Tongue (tissue), 2 donors: ENCODE measurements around the gene CACNA2D2. TPM values are rescaled to one million over a fixed set of nuclear protein-coding genes. Genes with fewer than 3 reads are reported as not detected.

Experiments
- DNase-seq: peaks from one replicate; pipeline ENCODE4 v3.0.0-alpha.2; 2015
- total RNA-seq: library from RNA; depleted of rRNA; stranded (reverse); fragments of >200 nt; gene quantifications from one replicate; pipeline ENCODE4 v1.2.3, GENCODE V29; 2014

CACNA2D2 gene
- total RNA-seq, 1 donor from 2014 or later, result 4.3 TPM

DNA sequence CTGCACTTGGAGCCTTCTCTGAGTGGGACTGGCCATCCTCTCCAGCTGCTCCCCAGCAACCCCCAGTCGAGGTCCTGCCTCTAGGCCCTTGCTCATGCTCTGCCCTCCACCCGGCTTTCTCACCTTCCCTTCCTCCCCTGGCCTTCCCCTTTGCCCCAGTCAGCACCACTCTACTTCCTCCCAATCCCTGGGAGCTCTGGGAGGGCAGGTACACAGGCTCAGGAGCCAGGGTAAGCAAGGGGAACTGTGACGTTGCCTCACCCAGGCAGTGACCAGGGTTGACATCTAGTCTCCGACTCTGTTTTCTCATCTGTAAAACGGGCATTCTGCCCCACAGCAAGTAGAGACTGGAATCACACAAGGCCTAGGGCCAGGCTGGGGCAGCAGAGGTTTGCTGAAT, 77.5 kb downstream of the CACNA2D2 start:
- no peak for DNase-seq

DNA sequence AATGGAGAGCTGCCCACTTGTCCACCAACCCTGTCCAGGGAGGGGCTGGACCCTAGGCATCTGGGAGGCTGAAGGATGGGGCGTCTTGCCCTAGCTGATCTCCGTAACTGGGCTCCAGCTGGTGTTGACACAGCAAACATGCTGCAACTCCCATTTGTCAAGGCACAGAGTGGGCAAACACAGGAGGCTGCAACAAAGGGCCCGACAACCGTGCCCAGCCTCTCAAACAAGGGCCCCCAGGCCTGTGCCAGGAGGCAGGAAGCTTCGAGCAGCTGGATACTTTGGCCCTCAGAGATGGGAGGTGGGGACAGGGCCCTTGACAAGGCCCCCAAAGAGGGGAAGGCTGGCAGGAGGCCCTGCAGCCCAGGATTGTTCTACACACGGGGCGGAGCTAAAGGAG, 79.9 kb downstream of the CACNA2D2 start:
- peak; percentile 67 for DNase-seq

DNA sequence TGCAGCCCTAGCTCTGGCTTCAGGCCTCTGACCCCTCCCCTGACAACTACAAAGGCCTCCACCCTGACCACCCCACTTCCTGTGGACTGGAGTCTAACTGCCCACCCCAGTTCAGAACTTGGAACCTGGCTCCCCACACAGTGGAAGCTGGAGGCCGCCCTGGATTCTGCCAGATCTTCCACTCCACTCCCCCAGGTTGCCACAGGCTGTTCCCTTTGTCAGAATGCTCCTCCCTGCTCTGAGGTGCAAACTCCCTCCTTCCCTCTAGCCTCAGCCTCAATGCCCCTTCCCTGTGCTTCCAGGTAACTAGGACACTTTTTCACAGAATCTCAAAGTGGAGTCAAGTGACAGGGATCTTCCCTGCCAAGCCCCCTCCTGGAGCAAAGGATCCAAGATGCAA, 81.3 kb downstream of the CACNA2D2 start:
- no peak for DNase-seq

DNA sequence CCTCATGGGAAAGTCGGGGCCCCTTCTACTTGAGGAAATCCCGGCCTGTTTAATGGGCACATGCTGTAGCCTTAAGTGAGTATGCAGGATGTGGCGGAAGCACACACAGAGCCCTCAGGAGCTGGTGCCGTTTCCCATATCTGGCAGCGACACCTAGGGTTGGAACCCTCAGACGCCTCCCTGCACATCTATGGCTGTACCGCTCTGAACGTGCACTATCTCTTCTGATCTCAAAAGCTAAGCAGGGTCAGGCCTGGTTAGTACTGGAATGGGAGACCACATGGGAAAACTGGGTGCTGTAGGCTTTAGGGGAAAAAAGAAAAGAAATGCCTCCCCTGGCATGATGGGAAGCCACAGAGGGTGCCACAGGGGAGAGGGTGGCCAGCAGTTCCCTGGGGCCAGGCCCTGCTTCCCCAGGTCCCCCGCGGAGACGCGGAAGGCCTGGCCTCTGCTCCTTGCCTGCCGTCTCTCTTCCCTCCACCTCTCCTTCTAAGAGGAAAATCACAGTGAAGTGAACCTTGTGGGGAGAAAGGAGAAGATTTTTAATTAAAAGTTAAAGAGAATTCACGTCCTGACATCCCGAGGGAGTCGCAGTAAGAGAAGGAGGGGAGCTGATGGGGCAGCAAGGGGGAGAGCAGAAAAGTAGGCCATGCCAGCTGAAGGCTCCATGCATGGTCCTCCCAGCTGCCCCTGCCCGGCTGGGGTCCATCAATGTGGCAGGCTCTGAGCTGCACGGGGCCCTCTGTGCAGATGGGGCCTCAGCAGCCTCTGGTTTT, 83.7 kb downstream of the CACNA2D2 start:
- DNase-seq, result peak; percentile 33

DNA sequence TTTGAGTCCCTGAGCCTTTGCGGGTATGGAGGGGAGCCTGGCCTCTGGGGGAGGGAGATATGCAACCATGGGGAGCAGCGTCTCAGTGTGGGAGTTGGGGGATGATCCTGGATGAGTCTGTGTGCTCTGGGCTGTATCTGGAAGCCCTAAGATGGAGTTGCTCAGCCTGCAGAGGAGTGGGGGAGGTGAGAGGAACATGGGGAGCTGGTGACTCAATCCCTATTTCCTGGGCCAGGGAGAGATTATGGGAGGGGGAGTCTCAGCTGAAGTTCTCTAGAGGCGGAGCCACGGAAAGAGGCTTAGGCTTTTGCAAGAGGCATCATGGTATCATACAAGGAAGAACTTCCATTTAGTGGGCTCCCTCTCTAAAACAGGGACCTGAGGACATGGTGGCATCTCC, 84.6 kb downstream of the CACNA2D2 start:
- DNase-seq, result no peak

DNA sequence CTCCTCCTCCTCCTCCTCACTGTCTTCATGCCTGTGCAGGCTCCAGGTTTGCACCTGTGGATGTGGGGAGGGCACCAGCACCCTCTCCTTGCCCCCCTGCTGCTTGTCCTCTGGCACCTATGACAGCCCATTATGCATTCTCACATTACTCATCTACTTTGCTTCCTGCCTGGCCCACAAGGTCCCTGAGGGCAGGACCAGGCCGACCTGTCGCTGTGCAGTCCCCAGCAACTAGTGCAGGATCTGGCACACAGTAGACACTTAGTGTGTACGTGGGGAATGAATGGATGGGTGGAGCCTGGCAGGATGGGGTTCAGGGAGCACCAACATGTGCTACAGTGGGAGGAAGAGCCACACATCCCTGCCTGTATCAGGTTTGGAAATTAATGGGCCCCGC, 85.8 kb downstream of the CACNA2D2 start:
- no peak for DNase-seq

DNA sequence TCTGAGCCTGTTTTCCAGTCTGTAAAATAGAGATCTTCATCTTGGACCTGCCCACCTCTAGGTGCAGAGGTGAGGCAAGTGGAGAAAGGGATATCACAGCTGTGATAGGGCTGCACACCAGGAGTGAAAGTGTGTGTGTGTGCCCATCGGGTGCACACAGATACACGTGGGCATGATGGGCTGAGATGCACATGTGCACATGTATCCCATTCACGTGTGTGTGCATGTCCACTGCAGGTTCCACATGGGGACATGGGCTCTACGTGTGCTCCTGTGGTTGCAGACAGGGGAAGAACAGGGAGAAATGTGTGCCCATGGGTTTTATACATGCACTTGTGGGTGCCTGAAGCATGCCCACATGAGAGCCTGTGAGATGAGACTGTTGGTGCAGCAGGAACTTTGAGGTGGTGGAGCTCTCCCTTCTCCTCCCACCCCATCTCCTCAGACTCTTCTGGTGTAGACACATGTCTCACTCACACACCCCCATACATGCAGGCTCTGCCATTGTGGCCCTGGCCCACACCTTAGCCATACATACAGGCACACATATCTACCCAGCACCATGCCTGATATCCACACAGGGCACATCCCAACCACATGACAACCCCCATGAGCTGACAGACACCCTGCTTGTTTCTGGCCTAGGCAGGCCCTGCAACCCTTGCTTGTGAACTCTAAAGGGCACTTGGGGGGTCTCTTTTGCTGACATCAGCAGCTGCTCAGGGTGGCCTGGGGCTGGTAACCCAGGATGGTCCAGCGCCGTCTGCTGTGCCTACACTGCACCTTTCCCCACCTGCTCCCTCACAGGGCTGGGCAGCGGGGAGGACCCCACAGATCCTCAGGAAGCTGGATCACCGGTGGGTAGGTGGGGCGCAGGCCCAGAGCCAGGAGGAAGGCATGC, 86.4 kb downstream of the CACNA2D2 start:
- no peak for DNase-seq

DNA sequence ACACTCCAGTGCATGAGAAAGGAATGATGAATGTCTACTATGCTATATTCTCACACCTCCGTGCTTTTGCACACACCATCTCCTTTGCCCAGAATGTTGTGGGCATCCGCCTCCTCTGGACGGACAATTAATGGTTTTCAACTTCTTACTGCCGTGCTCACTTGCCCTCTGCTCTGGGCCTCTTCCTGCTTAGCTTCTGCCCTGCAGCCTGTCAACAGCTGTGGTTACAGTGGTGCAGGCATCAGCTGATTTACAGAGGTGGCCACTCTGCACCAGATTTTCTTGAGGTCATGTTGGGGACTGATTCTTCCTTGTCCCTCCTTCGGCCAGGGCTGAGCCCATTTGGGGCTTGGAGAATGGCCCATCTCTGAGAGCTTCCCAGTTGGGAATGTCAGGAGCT, 87.6 kb downstream of the CACNA2D2 start:
- no peak for DNase-seq

DNA sequence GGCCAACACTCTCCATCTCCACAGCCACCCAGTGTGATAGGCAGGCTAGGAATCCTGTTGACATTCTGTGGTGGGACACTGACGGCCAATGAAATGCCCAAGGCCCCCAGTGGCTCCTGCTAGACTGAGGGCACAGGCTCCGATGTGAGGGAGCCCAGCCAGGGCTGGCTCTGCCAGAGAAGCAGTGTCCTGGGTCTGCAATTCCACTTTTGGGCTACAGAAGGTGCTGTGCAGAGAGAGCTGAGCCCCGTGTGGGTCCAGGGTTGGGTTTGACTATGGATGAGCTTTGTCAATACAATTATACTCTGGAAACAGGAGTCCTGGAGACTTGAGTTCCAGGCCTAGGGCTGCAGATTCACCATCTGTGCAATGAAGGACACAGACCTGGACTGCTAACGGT, 88.4 kb downstream of the CACNA2D2 start:
- no peak for DNase-seq

DNA sequence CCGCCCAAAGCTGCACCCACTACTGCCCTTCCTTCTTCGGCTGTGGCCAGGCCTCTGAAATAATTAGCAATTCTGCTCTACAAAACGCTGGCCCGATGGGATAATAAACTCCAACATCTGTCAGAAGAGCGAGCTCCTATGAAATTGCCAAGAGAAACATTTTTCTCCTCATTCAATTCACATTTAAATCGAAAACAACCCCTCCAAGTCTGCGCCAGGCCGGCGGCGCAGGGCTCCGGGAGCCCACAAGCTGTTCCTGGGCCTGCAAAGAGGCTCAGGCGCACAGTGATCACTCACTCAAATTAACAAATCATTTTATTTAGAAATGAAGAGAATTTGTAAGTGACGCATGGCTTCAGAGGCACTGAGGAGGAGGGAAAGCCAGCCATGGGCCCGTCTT, 88.8 kb downstream of the CACNA2D2 start:
- DNase-seq, result no peak

DNA sequence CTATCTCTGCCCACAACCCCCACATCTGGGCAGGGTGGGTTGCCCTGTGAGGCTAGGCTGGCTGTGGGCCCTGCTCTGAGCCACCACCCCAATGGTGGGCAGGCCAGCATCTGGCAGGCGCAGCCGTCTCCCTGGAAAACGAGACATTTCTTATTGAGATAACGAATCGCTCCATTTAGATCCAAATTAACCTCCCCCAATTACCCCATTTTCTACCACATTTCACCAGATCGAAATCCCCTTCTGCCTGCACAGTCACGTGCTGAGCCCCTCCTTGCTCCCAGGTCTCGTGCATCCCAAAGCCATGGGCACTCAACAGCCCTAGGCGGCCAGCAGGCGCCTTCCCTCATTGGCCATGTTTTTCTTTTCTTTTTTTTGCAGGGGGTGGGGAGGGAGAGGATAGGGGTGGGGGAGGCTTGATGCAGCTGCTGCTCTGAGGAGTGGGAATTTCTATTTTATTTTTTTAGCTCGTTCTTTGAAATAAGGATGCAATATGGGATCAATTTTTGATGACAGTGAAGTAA, 91.1 kb downstream of the CACNA2D2 start:
- no peak for DNase-seq

DNA sequence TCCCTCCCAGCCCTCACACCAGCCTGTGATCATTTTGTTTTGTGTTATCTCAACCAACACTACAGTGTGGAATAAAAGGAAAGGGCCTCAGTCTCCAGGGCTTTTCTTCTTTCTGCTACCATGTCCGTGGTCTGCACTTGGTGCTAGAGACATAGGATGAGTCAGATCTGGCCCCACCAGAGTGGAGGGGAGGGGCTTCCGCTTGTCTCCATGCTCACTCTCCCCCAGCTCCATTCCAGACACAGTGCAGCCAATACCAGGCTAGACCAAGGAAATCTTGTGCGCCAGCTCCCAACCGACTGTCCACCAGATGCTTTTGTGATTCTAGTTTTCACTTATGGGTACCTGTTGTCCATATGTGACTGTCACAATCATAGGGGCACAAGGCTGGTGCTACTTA, 92.2 kb downstream of the CACNA2D2 start:
- no peak for DNase-seq

DNA sequence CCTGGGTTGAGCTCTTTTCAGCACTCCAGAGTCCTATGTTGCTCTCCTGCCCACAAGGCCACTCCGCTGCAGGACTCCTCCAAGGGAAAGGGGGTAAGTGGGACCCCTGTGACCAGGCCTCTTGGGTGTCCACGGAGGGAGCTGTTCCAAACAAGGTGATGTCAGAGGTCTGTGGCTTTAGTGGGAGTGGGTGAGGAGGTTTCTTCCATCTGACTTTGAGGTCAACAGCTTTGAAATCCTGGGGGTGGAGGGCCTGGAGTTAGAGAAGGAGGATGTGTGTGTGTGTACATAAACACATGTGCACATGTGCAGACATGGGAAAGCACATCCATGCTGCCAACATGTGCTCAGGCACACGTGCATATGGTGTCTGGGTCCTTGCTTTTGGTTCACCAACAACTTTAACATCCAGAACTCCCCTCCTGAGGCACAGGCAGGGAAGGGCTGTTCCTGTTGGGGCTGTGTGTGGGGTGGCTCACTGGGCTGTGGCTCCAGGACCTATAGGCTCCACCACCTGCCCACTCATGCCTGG, 92.8 kb downstream of the CACNA2D2 start:
- no peak for DNase-seq

DNA sequence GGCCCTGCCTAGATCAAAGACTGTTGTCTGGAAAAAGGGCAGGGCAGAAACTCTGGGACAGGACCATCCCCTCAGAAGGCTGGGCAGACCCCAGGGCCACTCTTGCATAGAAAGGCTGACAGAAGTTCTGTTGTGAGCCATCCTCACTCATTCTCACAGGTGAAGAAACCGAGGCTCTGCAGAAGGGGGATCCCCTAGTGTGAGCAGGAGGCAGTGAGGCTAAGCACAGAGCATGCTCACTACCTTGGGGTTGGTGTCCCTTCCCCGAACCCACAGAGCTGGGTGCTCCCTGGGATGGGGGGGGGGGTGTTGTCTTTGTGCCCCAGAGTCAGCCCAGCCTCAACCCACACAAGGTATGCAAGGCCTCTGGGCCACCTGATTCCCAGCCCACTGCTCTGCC, 93.2 kb downstream of the CACNA2D2 start:
- DNase-seq, result no peak

DNA sequence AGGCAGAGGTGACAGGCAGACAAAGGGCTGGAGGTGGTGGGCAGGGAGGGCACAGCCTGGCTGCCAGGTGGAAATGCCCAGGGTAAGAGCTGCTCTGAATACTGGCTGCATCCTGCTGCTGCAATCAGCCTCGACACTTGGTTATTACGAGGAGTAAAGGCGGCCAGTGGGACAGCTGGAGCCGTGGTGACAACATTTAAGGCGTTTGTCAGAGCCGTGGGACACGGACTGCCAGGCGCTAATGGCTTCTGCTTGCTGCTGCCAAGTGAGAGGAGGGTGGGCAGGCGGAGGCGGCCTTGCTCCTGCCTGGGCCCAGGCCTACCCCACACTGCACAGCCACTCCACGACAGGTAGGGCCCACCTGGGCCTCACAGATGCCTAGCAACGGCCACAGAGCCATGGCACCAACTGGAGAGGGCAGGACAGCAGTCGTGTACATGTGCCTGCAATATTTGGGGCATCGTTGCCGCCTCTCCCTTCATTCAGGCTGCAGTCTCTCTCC, 94.9 kb downstream of the CACNA2D2 start:
- DNase-seq, result peak; percentile 79

DNA sequence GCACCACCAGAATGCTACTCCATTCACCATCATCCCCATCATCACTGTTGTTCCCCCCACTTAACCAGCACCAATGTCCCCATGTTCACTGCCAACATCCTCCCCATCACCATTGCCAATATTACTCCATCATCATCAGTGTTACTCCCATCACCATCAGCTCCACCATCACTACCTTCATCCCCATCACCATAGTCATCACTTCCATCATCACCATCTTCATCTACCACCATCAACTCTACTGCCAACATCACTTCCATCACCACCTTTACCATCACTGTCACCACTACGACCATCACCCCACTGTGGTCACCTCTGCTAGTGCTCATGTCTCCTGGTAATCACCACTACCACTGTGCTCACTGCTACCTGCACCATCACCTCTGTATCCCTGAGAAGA, 96.9 kb downstream of the CACNA2D2 start:
- no peak for DNase-seq

DNA sequence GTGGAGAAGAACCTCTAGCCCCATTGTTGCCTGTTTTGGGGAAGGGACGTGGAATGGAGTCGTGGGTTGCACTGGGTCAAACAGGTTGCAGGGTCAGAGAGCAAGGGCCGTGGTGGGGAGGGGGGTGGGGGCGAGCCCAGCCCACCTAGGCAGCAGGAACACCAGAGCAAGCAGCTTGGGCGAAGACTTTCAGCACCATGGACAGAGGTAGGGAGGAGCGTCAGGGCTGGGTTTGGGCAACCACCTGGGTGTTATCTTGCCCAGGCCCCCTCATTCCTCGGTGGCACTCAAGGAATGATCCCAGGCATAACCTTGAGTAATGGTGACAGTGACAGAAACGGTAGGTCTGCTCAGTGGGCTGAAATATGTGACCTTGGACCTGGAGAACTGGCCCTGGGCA, 98.2 kb downstream of the CACNA2D2 start:
- peak; percentile 70 for DNase-seq

DNA sequence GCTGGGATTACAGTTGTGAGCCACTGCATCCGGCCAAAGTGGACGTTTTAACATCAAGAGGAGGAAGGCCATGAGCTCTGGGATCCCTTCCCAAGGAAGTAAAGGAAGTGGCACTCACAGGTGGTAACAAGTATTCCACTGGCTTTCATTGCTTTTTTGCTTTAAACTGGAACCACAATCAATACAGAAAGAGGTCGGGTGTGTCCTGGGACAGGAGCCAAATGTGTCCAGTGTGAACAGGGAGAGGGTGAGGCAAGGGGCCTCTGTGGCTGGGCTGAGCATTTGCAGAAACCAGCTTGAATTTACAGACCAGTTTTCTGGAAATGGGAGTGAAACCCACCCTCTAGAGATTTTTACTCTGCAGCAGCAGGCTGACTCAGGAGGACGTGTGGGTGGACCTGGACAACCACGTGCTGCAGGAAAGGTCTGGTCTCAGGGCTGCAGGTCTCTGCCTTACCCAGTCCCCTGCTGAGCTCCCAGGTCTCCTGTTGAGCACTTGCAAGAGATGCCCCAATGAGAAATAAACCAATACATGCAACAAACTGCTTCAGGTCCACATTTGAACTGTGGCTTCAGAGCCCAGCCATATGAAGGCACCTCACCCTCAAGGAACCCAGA, 101.3 kb downstream of the CACNA2D2 start:
- DNase-seq, result no peak

DNA sequence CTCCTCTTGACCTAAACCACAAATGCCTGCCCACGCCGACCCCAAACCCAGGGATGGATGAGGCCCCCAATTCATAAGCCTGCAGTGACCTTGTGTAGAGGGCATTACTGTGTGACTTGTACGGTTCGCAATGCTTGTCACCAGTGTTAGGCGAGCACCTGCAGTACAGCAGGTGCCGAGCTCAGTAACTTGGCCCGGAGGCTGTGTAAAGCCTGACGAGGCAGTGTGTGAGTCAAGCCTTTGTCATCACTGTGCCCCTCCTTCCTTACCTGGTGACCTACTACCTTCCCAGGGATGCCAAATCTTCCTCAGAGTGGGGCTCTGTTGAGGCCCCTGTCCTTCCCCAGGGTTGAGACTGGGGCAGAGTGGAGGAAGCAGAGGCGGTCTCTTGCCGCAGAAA, 106.9 kb downstream of the CACNA2D2 start:
- DNase-seq, result no peak

DNA sequence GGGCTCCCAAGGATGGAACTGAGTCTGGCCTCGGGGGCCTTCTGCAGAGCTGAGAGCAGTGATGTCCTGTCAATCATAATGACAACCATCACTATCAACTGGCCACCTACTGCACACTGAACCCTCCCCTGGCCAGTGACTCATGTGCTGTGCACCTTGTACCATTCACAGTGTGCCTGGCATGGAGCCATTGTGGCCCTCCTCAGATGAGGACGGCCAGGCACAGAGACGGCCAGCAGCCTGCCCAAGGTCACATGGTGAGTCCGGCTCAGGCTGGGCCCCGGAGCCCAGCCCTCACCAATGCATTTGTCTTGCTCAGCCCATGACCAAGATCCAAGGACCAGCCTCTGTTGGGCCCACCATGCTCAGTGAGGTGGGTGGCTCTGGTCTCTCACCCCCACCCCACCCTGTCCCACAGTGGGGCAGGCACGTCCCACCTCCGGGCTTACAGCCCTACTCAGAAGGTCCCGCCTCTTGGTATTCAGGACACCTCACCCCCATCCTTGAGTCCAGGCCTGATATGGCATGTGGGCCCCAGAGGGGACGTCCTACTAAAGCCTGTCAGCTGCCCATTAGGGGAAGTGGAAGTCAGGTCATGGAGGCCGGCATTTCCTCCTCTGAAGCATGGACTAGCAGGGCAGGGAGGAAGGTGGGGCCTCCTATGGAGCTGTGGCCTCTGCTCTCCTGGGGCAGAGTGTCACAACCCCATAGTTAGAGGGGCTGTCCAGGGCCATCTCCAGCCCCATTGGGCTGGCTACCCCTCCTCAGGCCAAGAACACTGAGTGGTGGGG, 108.2 kb downstream of the CACNA2D2 start:
- DNase-seq, result no peak

DNA sequence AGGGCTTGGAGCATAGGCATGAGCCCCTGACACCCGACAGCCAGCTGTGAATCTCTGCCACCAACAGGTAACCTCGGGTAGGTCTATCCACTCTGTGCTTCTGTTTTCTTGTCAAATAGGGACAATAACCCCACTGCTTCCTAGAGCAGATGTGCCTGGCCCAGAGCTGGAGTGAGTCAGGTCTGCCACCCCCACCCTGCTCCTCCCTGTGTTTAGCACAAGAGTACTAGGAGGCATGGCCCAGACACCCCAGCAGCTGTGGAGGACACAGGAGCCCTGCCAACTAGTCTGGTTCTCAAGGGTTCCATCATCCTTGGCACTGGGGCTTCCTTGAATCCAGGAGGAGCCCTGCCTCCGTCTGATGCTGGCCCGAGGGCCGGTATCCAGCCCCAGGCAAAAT, 110.4 kb downstream of the CACNA2D2 start:
- no peak for DNase-seq
